Raji (cell line): ENCODE measurements around the gene VEZT.

Experiments
- POLR2A ChIP-seq: IDR thresholded peaks from 2 replicates; pipeline ENCODE4 v1.6.1; 2011; ENCODE audit warnings: low read depth, low read length, control low read depth; ENCODE audit not compliant: insufficient read depth

VEZT gene

DNA sequence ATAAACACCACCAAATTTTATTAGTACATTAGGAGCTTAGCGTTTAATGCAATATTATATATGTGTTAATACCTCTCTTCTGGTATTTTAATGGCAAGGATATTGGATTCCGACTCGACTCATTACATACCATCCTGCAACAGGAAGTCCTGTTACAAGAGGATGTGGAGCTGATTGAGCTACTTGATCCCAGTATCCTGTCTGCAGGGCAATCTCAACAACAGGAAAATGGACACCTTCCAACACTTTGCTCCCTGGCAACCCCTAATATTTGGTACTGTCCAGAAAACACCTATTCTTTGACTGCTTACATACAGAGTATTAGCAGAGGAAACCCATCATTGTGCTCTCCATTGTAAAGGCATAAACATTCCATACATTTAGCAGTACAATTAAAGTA is 45.2 kb downstream of the VEZT start:
- TF ChIP-seq POLR2A = no peak

GRCh38 chr12:95265765-95266164 is 48.2 kb downstream of the VEZT start:
- TF ChIP-seq POLR2A = no peak

DNA sequence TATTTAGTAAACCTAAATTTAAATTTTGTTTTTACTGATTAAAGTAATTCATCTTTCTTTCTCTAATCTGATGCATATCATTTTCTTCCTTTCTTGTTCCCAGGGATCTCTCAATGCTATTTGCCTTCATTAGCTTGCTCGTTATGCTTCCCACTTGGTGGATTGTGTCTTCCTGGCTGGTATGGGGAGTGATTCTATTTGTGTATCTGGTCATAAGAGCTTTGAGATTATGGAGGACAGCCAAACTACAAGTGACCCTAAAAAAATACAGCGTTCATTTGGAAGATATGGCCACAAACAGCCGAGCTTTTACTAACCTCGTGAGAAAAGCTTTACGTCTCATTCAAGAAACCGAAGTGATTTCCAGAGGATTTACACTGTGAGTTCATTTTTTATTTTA is 48.6 kb downstream of the VEZT start:
- no peak for TF ChIP-seq POLR2A

GRCh38 chr12:95269892-95270291 is 52.3 kb downstream of the VEZT start:
- TF ChIP-seq POLR2A = no peak

DNA sequence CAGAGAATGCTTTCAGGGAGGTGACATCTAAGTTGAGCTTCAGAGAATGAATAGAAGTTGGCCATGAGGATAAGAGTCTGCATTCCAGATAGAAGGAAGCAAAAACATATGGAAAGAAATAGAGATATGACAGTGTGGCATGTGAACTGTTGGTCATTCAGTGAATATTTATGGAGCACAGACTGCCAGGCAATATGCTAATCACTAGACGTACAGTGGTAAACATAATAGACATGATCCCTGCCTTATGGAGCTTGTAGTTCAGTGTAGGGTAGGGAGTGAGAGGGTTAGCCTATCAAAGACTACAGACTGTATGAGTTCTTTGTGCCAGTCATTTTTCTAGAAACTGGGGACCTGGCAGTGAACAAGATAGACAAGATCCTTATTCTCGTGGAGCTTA is 53.9 kb downstream of the VEZT start:
- no peak for TF ChIP-seq POLR2A

GRCh38 chr12:95277139-95277538 is 59.5 kb downstream of the VEZT start:
- TF ChIP-seq POLR2A = no peak

- TF ChIP-seq POLR2A = no peak
These were observed 62.2 kb downstream of the VEZT start for GRCh38 chr12:95279856-95280255.

DNA sequence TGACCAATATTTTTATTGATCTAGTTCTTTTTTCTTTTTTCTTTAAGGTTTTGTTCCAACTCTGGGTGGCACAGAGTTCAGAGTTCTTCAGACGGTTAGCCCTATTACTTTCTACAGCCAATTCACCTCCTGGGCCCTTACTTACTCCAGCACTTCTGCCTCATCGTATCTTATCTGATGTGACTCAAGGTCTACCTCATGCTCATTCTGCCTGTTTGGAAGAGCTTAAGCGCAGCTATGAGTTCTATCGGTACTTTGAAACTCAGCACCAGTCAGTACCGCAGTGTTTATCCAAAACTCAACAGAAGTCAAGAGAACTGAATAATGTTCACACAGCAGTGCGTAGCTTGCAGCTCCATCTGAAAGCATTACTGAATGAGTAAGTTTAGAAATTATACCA is 64.7 kb downstream of the VEZT start:
- TF ChIP-seq POLR2A = no peak

DNA sequence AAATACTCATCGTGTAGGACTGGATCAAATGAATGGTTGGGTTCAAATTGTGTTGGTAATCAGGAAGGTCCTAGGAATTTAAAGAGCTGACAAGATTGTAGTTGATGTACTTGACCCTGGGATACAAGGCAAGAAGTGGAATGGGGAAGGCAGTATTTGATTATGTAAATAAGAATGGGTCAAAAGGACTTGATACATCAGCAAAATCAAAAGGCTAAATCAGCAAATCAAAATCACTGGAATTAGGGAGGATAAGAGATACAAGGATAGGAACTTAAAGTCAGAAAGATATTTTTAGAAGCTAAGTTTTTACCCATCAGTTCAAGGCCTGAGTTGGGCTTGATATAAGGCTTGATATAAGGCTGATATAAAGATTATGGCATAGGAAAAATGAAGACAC is 65.8 kb downstream of the VEZT start:
- TF ChIP-seq POLR2A = no peak

- no peak for TF ChIP-seq POLR2A
These were observed 69.1 kb downstream of the VEZT start for GRCh38 chr12:95286713-95287112.

DNA sequence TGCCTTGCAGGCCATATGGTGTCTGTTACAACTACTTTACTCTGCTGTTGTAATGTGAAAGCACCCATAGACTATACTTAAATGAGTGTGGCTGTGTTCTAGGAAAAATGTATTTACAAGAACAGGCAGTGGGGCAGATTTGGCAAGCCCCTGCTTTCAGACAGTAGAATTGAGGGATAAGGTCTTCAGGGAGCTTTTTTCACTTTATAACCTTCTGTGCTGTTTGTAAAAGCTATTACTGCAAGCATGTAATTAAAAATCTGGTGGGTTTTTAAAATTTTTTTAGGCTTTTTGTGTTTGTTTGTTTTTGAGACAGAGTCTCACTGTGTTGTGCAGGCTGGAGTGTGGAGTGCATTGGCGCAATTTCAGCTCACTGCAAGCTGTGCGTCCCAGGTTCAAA is 73.9 kb downstream of the VEZT start:
- TF ChIP-seq POLR2A = no peak

DNA sequence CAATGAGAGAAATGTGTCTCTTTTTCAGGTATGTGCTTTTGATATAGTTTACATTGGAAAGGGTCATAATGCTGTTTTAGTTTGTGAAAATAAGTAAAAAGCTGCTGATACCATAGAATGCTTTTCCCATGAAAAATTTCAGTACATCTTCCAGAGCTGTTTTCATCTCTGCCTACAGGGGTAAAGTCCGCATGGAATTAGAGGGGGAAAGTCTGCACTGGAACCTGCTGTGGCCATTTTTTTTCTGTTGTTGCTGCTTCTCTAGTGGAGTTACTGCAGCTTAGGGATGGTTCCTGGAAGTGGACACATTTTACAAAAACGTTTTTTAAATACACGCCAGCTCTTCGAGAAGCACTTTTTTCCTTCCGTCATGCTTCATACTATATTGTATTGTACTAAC is 81.3 kb downstream of the VEZT start:
- no peak for TF ChIP-seq POLR2A

GRCh38 chr12:95300286-95300685 is 82.7 kb downstream of the VEZT start:
- no peak for TF ChIP-seq POLR2A

GRCh38 chr12:95303476-95303875 is 85.9 kb downstream of the VEZT start:
- no peak for TF ChIP-seq POLR2A

GRCh38 chr12:95304673-95305198 is 87.1 kb downstream of the VEZT start:
- no peak for TF ChIP-seq POLR2A

DNA sequence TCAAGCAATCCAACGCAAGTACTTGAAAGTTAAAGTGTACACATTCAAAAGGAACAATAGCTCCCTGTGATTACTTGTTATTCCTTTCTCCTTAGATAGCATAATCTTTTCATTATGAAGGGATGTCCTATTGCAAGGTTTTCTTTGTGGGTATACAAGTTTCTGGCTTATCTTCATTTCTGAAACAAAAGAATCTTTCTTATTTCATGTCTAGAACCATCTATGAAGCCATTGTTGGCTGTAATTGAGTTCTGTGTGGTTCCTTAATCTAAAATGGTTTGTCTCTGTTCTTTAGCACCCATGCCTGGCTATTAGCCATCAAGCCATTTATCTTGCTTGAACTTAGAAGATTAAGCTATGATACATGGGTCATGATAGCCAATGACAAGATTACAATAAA is 95.0 kb downstream of the VEZT start:
- TF ChIP-seq POLR2A = no peak

DNA sequence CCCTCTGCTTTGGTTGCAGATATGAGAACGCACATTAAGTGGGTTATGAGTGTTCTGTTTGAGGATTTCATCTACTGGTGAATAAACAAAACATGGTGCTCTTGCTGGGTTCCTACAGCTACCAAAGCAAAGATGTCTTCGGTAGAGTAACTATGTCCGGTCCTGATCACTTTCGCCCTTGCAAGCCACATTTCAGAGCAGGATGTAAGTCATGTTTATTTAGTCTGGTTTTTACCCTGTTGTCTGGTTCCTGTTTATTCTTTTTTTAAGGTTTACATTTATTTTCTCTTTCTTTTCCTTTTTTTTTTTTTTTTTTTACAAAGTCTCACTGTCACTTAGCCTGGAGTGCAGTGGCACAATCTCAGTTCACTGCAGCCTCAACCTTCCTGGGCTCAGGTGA is 99.2 kb downstream of the VEZT start:
- no peak for TF ChIP-seq POLR2A
